Activated naive CD4-positive, alpha-beta T cell treated with anti-CD3 and anti-CD28 coated beads, Interleukin-2, amount 10 ng/mL, durations not matched to agents 7 days and 5 days (primary cell): ENCODE measurements around the gene DPF1.

Experiments used
- CTCF ChIA-PET: fragments of 350-600 bp; sonication (Branson Sonifier 250); formaldehyde crosslinking; loops from one replicate; lab custom pipeline; 2021; ENCODE audit warnings: antibody characterized with exemption; lab: Charles Lee
- DNase-seq: peaks from one replicate; pipeline ENCODE4 v3.0.0-alpha.2; 2020
- H3K27ac Mint-ChIP-seq: one replicate; pipeline ENCODE4 v1.8.0; 2021; ENCODE audit warnings: mild to moderate bottlenecking, moderate library complexity, mixed read lengths
- H3K27me3 Mint-ChIP-seq: one replicate; pipeline ENCODE4 v1.8.0; 2021; ENCODE audit warnings: mild to moderate bottlenecking, mixed read lengths
- H3K36me3 Mint-ChIP-seq: one replicate; pipeline ENCODE4 v1.8.0; 2021; ENCODE audit warnings: mixed read lengths
- H3K4me1 Mint-ChIP-seq: one replicate; pipeline ENCODE4 v1.8.0; 2021; ENCODE audit warnings: mixed read lengths
- H3K4me3 Mint-ChIP-seq: one replicate; pipeline ENCODE4 v1.8.0; 2021; ENCODE audit warnings: mild to moderate bottlenecking, moderate library complexity, mixed read lengths
- H3K9me3 Mint-ChIP-seq: one replicate; pipeline ENCODE4 v1.8.0; 2021; ENCODE audit warnings: mixed read lengths

DPF1 gene

GRCh38 chr19:38164526-38164925 is 59.5 kb downstream of the DPF1 start:
- no peak for DNase-seq
- CTCF ChIA-PET, result no interaction called here
- Mint-ChIP-seq H3K9me3 (peaks cover 7% of the 10 kb centered on the region), H3K36me3 (peaks cover 29% of the 10 kb centered on the region), H3K4me1 (no peaks in the 10 kb centered on the region), H3K27me3 (no peaks in the 10 kb centered on the region), H3K4me3 (no peak overlapping the region), H3K27ac (no peak overlapping the region)

GRCh38 chr19:38163419-38164290 is 60.4 kb downstream of the DPF1 start:
- H3K36me3 Mint-ChIP-seq, result peaks cover 29% of the 10 kb centered on the region
- no peak overlapping the region for H3K27ac Mint-ChIP-seq
- no peak overlapping the region for H3K4me3 Mint-ChIP-seq
- CTCF ChIA-PET, result no interaction called here
- no peaks in the 10 kb centered on the region for H3K27me3 Mint-ChIP-seq
- no peak for DNase-seq
- H3K4me1 Mint-ChIP-seq, result no peaks in the 10 kb centered on the region
- peaks cover 7% of the 10 kb centered on the region for H3K9me3 Mint-ChIP-seq

GRCh38 chr19:38162632-38163031 is 61.4 kb downstream of the DPF1 start:
- CTCF ChIA-PET, result no interaction called here
- DNase-seq, result no peak
- H3K4me1 Mint-ChIP-seq, result no peaks in the 10 kb centered on the region
- H3K4me3 Mint-ChIP-seq, result no peak overlapping the region
- no peaks in the 10 kb centered on the region for H3K27me3 Mint-ChIP-seq
- no peak overlapping the region for H3K27ac Mint-ChIP-seq
- peaks cover 29% of the 10 kb centered on the region for H3K36me3 Mint-ChIP-seq
- H3K9me3 Mint-ChIP-seq, result peaks cover 7% of the 10 kb centered on the region

- no peaks in the 10 kb centered on the region for H3K27me3 Mint-ChIP-seq
- H3K4me3 Mint-ChIP-seq, result no peak overlapping the region
- no peak overlapping the region for H3K27ac Mint-ChIP-seq
- CTCF ChIA-PET, result no interaction called here
- no peaks in the 10 kb centered on the region for H3K4me1 Mint-ChIP-seq
- H3K9me3 Mint-ChIP-seq, result peaks cover 7% of the 10 kb centered on the region
- DNase-seq, result no peak
- H3K36me3 Mint-ChIP-seq, result peaks cover 29% of the 10 kb centered on the region
These were observed 61.9 kb downstream of the DPF1 start for GRCh38 chr19:38162094-38162493.
